SIG-M5 treated with dmso at 0.1 percent for 504 hours (cell line): ENCODE data around the gene WDR93.
A peak's percentile ranks its signal among the peaks of the same experiment; 100 is the strongest.

ENCODE experiments used
- DNase-seq: peaks from one replicate; lab custom pipeline; 2025; ENCODE audit not compliant: unreplicated experiment; lab: John Stamatoyannopoulos, UW

Gene WDR93

DNA sequence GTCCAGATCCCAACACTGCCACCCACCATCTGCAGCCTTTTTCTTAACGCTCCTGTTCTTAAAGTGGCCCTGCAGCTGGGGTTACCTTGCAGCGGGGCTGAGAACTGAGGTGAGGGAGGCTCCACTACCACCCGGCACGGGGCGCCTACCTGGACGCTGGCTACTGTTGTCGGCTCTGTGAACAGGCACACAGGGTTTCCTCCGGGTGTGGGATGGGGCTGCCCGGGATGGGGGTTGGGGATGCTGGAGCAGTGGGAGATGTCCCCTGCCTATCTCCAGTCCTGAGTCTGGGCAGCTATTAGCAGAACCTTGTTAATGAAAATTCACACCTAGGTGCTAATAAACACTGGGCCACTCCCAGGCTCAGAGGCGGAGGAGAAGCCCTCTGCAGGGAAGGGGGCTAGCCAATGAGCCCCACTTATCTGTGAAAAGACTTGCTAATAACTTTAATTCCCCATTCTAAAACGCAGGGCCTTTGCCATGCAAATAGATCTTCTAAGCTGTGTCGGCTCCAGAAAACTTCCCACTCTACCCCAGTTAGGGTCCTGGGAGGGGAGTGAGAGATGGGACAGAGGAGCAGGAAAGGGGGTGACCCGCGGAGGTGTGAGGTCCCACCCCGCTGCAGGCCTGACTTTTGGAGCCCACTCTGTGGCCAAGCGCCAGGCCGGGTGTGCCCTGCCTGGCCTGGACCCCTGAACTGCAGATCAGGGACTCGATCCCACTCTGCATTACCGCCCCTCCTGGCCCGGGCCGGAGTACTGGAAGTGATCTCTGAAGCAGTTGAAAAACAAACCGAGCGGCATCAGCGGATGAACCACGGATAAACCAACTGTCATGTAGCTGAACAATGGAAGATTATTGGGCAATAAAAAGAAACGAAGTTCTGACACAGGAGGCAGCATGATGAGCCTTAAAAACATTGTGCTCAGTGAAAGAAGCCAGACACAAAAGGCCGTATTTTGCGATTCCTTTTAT is 57.4 kb downstream of the WDR93 start:
- no peak for DNase-seq

DNA sequence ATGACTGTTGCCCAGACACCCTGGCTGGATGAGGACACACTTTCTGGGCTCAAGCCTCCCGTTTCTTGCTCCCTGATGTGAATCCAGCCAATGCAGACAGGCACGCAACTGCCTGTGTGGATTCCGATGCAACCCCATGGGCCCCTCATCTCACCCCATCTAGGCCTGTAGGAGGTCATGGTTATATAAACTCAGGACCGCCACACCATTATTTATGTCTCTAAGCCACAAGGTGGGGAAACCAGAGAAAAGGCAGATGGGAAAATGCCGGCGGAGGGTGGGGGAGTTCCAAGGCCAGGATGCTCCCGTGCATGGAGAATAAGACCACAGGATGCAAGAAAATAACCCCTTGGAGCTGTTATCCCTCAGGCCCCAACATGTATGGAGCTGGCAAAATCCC is 58.4 kb downstream of the WDR93 start:
- no peak for DNase-seq

DNA sequence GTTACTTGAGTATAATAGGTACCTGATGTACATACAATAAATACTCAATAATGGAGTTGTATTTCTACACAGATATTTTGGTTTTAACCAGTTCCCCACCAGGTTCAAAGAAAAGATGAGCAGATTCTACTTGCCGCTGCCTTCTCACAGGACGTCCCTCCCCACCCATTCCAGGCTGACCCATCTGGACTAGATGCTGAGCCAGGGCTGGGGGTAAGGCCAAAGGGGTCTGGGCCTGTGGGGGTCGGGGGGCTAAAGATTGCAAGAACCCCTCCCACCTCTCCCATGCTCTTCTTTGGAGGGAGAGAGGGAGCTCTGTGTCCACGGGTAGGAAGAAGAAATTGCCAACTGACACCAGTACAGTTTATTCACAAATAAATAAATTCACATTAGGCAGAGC is 58.9 kb downstream of the WDR93 start:
- no peak for DNase-seq

DNA sequence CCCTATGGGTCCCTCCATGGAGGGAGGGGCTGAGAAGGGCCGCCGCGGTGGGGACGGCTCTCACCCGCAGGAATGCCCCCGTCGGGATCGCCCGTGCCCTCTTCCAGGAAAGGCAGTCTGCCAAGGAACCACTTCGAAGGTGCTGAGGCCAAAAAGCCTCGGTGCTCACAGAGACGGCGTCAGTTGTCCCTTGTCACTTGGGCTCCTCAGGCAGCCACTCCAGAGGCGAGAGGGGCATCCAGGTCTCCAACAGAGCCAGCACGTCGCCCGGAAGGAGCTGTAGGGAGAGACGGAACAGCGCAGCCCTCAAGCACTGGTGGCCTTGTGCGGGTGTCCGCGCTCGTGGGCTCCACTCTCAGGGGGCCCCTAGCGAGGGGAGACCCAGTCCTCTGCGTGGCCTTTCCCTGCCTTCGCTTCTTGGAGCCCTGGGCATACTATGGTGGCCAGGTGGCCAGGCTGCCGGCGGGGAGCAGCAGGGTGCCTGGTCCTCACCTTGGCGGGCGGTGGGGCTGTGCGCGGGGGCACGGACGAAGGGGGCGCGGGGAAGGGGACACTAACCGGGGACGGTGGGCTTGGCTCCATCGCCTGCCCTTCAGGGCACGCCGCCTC is 59.4 kb downstream of the WDR93 start:
- no peak for DNase-seq

DNA sequence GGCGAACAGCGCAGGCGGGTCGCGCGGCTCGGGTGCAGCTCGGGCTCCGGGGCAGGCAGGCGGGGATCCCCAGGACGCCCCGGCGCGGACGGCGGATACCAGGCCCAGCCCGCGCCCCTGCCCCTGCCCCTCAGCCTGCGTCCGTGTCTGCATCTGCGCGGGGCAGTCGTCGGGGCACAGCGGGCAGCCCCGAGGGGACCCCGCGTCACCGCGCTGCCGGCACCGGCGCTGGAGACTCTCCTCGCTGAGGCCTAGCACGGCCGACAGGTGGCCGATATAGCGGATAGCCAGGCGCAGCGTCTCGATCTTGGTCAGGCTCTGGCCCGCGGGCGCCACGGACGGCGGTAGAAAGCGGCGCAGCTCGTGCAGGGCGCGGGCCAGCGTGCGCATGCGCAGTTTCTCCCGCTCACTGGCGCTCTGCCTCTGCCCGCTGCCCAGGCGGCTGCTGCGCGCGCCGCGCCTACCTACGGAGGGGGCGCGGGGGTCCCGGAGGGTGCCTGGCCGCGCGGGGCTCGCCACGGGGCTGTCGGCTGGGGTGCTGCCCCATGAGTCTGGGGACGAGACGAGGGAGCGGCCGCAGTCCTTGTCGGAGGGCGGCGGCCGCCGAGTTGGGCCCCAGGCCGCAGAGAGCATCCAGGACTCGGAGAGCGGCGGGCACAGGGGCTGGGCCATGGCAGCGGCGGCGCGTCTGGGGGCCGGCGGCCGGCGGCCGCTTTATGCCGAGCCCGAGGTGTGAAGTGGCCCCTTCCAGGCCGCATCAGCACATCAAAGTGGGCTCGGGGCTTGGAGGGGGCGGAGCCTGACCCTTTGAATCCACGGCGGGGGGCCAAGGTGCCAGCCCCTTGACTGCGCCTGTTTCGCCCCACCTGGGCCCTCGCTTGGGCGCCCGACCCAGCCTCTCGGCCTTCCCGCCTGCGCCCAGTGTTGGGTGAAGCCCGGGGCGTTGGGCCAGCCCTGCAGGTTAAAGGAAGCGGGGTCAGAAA is 60.2 kb downstream of the WDR93 start, which contains the start of gene MESP1:
MESP1 (minus strand) TSS at position 690 of the 983 bp plus-strand sequence; CDS start at position 672, 18 bp downstream.
- peak; percentile 85 for DNase-seq

DNA sequence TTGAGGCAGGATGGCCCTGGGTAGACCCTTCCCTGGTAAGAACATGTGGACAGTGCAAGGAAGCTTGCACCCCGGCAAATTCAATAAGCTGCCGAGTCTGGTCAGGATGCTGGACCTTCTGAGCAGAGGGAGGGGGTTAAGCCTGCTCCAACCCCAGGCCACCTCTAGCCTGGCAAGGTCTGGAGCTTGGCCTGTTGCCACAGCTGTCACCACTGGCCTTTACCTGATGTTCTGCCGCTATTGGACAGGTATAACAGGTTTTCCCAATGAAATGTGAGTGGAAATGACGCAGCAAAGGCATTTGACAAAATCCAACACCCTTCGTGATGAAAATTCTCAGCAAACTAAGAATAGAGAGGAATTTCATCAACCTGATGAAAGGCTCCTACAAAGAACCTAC is 61.1 kb downstream of the WDR93 start:
- peak; percentile 61 for DNase-seq

DNA sequence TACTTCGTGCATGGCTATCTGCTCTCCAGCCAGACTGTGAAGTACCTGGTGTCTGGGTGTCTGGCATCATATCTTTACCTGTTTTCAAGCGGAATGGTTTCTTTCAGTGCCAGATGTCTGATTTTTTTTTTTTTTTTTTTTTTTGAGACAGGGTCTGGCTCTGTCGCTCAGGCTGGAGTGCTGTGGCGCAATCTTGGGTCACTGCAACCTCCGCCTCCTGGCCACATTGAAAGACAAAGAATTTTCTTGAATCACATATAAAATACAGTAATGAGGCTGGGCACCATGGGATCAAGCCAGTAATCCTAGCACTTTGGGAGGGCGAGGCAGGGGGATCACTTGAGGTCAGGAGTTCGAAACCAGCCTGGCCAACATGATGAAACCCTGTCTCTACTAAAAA is 63.2 kb downstream of the WDR93 start:
- DNase-seq: no peak

DNA sequence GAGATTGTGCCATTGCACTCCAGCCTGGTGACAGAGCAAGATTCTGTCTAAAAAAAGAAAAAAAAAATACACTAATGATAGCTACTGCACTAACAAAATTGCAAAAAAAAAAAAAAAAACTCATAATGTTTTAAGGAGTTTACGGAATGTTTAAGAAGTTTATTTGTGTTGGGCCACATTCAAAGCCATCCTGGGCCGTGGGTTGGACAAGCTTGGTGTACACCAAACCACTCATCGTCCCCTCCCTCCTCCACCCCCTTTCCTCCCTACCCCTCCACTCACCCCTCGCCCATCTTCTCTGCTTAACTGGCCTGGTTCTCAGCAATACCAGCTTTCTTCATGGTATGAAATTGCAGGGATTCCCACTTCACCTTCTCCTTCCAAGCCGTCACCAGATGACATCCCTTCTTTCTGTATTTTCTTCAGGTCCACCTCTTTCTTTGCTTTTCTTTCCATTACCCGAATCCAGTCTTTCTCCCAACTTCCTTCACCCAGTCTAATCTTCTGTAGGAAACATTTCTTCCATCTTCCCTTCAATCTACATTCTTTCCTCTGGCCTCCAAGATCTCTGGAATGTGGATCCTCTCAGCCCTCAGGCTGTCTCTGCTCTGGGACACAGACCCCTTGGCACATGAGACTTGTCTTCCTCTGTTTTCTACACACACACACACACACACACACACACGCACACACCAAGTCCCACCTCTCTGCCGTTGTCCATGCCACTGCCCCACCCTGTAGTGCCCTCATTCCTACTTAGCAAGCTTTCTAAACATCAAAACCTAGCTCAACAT is 63.9 kb downstream of the WDR93 start:
- DNase-seq: no peak

DNA sequence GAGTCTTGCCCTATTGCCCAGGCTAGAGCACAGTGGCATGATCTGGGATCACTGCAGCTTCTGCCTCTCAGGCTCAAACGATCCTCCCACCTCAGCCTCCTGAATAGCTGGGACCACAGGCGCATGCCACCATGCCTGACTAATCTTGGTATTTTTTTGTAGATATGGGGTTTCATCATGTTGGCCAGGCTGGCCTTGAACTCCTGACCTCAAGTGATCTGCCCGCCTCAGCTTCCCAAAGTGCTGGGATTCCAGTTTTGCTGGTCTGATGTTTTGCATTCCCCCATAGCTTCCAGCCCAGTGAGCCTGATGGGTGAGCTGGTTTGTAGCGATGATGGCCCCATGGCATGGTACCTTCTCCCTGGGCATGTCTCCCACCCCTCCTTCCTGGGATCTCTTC is 65.1 kb downstream of the WDR93 start:
- DNase-seq: no peak

DNA sequence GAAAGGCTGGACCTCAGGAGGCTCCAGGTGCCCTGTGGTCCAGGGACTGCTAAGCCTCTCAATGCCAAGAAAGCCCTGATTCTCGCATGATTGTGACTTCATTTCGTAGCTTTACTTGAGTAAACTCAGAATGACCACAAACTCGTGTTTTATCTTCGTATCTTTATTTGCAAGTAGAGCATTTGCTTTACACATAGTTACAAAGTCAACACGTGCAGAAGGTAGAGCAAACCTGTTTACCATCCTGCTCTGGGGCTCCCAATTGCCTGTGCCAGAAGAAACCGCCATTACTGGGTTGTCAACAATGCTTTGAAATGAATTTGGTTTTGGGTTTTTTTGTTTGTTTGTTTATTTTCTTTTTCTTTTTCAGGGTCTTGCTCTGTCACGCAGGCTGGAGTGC is 66.3 kb downstream of the WDR93 start:
- peak; percentile 53 for DNase-seq

DNA sequence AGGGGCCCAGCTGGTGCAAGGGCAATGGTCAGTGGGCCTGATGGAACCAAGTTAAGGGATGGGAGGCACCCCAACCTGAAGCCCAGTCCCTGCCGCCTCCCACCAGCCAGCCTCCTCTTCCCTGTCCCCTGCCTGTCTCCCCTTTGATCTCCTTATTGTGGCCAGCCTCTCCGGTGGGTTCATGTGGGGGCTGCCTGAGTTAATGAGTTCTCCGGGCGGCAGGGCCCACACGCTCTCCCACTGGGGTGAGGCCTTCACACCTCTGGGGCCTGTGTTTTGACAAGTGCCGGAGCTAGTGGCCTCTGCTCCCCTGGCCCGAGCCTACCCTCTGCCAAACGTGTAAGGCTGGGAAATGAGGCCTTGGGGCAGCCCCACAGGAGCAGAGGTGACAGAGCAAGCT is 67.7 kb downstream of the WDR93 start:
- DNase-seq: no peak

DNA sequence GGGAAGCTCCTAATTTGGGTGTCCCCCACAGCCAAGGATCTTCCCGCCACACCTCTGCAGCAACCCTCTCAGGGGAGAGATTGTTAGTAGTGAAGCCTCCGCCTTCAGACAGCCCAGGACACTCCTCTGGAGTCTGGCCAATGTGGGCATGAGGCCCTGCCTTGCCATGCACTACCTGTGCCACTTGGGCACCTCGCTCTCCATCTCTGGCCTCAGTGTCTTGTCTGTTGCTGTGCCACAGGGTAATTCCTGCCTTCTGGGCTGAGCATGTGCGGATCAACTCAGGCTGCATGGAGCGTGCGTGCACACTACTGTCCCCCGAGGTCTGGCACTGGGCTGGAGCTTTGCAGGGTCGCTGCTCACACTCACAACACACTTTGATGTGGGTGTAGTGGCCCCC is 68.4 kb downstream of the WDR93 start:
- DNase-seq: no peak

DNA sequence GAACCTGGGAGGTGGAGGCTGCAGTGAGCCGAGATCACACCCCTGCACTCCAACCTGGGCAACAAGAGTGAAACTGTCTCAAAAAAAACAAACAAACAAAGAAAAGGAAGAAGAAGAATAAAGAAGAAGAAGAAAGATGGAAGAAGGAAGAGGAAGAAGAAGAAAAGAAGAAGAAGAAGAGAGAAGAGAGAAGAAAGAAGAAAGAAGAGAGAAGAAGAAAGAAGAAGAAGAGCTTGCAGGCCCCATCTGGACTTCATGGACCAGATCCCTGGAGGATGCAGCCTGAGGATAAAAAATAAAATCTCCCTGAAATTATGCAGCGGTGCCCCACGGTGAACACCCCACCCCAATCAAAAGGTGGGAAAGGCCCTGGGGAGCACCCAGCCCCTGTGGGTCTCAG is 69.2 kb downstream of the WDR93 start:
- DNase-seq: no peak

DNA sequence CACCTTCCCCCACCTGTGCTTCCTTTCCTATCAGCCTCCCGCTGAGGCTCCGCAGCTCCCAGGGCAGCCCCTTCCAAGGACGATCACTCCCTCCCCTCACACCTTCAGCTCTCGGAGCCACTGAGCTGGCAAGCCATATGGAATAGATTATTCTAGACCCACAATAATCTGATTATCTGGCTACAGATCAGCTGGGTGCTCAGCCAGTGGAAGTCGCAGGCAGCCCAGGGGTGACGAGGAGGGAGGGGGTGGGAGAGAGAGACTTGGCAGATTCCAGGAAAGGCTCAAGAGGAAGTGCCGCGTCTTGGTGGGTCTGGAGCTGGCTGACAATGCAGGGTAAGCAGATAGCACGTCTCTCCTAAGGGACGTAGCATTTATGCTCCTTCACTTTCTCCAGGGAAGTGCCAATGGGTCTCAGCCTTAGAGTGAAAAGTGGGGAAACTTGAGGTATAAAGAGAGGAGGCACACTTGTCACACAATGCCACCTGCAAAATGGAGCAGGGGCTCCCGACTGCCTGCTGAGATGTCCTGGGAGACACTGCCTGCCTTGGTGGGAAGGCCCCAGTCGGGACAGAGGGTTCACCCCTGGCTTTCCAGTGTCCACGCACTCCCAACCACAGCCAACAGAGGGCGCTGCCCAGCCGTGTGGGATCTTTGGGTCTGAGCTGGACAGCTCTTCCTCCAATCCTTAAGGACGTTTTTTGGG is 69.8 kb downstream of the WDR93 start:
- DNase-seq: peak; percentile 40

DNA sequence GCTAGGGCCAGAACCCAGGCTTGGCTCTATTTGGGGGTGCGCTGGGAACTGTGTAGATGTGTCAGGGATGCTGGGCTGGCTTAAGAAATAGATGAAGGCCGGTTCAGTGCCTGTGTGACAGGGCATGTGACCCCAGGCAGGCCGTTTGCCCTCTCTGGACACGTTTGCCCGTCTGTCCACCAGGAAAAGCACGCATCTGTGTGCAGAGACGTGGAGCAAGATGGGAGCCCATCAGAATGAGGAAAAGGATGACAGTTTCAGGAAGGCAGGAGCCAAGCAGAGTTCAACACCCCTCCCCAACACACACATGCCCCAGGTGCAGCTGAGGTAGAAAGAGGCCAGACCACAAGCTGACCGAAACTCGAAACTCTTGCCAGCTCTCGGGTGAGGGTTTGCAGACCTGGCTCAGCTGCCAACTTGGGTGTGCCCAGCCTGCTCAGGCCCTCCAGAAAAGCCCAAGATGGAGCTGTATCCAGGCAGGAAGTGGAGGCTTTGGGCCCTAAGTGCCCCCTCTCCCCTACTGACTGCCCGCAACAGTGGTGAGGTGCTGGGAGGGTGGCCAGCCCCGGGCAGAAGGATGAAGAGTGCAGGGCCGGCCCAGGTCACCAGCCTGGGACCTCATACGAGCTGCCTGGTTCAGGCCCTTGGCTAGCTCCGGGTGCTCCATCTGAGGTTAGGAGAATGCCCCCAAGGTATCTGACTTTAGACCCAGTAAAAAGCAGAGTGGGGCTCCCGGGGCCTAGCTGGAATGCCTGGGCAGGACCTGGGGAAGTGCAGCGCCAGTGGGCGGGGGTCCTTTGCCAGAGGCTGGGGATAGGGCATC is 70.6 kb downstream of the WDR93 start:
- DNase-seq: no peak

DNA sequence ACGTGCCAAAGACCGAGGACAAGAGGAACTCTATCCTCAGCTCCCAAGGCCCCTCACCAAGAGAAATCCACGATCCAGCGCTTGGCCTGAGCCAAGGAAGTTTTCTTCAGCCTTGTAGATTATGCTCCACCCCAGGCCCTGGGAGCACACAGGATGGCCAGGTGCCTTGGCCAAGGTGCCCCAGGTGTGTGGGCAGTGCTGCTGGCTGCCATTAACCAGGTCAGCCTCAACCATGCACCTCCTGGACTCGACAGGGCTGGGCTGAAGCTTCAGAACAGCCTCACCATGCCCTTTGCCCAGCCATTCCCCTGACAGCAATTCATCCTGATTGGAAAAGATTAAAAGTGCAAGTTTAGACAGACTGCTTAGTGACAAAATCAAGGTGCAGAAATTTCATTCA is 71.3 kb downstream of the WDR93 start:
- no peak for DNase-seq

DNA sequence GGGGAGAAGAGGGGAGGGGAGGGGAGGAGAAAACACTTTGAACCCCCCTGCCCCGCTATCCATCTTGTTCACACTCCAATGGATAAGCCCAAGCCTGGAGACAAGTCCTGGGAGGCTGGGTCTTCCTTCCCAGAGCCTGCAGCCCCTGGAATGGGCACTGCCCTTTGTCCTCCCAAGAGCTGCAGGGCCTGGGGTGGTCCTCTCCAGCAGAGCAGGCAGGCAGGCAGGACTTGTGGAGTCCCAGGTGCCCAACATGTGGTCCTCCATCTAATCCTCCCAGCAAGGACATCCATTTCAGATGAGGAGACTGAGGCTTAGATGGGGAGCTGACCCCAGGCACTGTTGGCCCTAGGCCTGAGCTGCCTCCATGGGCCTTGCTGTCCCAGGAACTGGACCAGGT is 75.1 kb downstream of the WDR93 start:
- DNase-seq: no peak

DNA sequence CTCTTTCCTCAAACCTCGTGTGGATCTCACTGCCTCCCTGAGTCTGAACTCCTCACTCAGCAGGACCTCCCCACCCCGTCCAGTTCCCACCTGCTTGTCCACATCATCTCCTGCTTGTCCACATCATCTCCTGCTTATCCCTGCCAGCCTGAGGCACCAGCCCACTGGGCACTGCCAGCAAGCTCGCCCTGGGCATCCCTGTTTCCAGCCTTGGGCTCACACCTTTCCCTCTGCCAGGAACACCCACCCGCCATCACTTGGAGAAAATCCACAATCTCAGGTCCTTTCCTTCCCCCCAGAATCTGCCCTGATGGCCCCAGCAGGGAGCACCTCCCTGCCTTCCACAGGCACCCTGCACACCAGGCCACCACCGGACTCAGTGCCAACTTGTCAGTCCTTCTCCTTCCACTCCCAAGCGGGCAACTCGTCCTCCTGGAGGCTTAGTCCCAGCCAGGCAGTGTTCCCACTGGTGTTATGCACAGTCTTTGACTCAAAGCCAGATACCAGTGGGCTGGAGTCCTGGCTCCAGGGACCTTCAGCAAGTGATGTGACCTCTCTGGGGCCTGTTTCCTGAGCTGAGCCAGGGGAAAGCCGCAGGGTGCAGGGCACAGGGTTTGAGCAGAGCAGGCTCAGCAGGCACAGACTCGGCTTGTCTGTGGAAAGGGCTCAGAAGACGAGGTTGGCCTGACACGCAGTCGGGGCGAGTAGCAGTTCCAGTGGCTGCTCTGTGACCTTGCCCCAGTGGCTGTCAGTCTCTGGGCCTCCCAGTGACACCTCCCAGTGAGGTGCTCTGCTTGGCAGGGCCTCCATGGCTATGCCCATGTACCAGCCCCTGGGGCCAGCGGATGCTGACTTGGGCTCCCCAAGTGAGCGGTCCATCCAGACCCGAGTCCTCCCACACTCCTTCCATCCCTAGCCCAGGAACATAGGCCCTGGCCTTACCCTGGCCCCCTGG is 76.0 kb downstream of the WDR93 start:
- no peak for DNase-seq
